OCI-LY3 (cell line): ENCODE measurements around the gene ESYT2.

Experiments
- H2AFZ ChIP-seq: fragments of 200-600, 300-600 bp; shearing (Covaris generic); 2 replicates; pipeline ENCODE4 v1.6.0; 2014; ENCODE audit warnings: antibody characterized with exemption, low read depth, low read length
- H3K27ac ChIP-seq: fragments of 200-600, 300-600 bp; sonication (generic); 2 replicates; pipeline ENCODE4 v1.5.1; 2014; ENCODE audit warnings: mild to moderate bottlenecking, low read length, moderate library complexity, mixed read lengths
- H3K27me3 ChIP-seq: fragments of 200-600, 300-600 bp; sonication (generic); 2 replicates; pipeline ENCODE4 v1.6.1; 2014; ENCODE audit warnings: low read depth, low read length, mixed read lengths
- H3K36me3 ChIP-seq: fragments of 200-600, 300-600 bp; sonication (generic); replicated peaks from 2 replicates; pipeline ENCODE3; 2014; ENCODE audit warnings: low read depth, low read length, mixed read lengths
- H3K4me1 ChIP-seq: fragments of 300-600, 200-600 bp; sonication (generic); 2 replicates; pipeline ENCODE4 v1.6.1; 2014; ENCODE audit warnings: low read length, mixed read lengths
- H3K4me2 ChIP-seq: fragments of 200-600, 300-600 bp; sonication (generic); 2 replicates; pipeline ENCODE4 v1.6.1; 2014; ENCODE audit warnings: low read length, mixed read lengths
- H3K4me3 ChIP-seq: fragments of 300-600, 200-600 bp; sonication (generic); 2 replicates; pipeline ENCODE4 v1.5.1; 2014; ENCODE audit warnings: antibody characterized with exemption, mild to moderate bottlenecking, low read length, moderate library complexity
- H3K79me2 ChIP-seq: fragments of 300-600, 200-600 bp; shearing (Covaris generic); 2 replicates; pipeline ENCODE4 v1.6.1; 2014; ENCODE audit warnings: mild to moderate bottlenecking, low read length, mixed read lengths
- H3K9ac ChIP-seq: fragments of 300-600, 200-600 bp; shearing (Covaris generic); 2 replicates; pipeline ENCODE4 v1.6.0; 2014; ENCODE audit warnings: mild to moderate bottlenecking, low read length, moderate library complexity
- H3K9me3 ChIP-seq: fragments of 200-600, 300-600 bp; shearing (Covaris generic); 2 replicates; pipeline ENCODE4 v1.6.1; 2014; ENCODE audit warnings: low read length, mixed read lengths; ENCODE audit not compliant: insufficient read depth
- H4K20me1 ChIP-seq: fragments of 200-600, 300-600 bp; sonication (generic); 2 replicates; pipeline ENCODE4 v1.6.1; 2016; ENCODE audit warnings: low read length, mixed read lengths; ENCODE audit not compliant: insufficient read depth
- CTCF ChIP-seq: fragments of 200-600, 300-600 bp; sonication (generic); IDR thresholded peaks from 2 replicates; pipeline ENCODE4 v1.5.1; 2014; ENCODE audit warnings: antibody characterized with exemption, low read length, low read depth
- EZH2phosphoT487 ChIP-seq: fragments of 200-600 bp; shearing (Covaris generic); IDR thresholded peaks from 2 replicates; pipeline ENCODE4 v1.6.1; 2018; ENCODE audit warnings: antibody characterized with exemption, mixed run types, low read depth

ESYT2 gene

GRCh38 chr7:158861936-158862704 is 32.8 kb upstream of the ESYT2 start:
- Histone ChIP-seq H3K4me2 (no peak overlapping the region), H3K27me3 (no peaks in the 10 kb centered on the region), H2AFZ (no peak overlapping the region), H4K20me1 (no peaks in the 10 kb centered on the region), H3K27ac (no peak overlapping the region), H3K9me3 (no peaks in the 10 kb centered on the region), H3K9ac (no peak overlapping the region), H3K36me3 (no peaks in the 10 kb centered on the region), H3K4me3 (no peak overlapping the region), H3K79me2 (peaks cover 20% of the 10 kb centered on the region), H3K4me1 (peaks cover 13% of the 10 kb centered on the region; the same call in 1 of the 2 replicates)
- no peak for TF ChIP-seq EZH2phosphoT487

- peaks cover 24% of the 10 kb centered on the region for H3K79me2 ChIP-seq
- H3K36me3 ChIP-seq: no peaks in the 10 kb centered on the region
- no peak overlapping the region for H3K27ac ChIP-seq
- H4K20me1 ChIP-seq: no peaks in the 10 kb centered on the region
- H3K4me2 ChIP-seq: no peak overlapping the region
- TF ChIP-seq CTCF (no peak), EZH2phosphoT487 (no peak)
- no peaks in the 10 kb centered on the region for H3K27me3 ChIP-seq
- no peak overlapping the region for H3K4me3 ChIP-seq
- no peak overlapping the region for H3K9ac ChIP-seq
- no peak overlapping the region for H2AFZ ChIP-seq
- peaks cover 13% of the 10 kb centered on the region; the same call in 1 of the 2 replicates for H3K4me1 ChIP-seq
- H3K9me3 ChIP-seq: no peaks in the 10 kb centered on the region
These were observed 31.9 kb upstream of the ESYT2 start for GRCh38 chr7:158861004-158861787.

GRCh38 chr7:158860394-158860793 is 31.1 kb upstream of the ESYT2 start:
- H3K9ac ChIP-seq: no peak overlapping the region
- H3K4me3 ChIP-seq: no peak overlapping the region
- H3K9me3 ChIP-seq: no peaks in the 10 kb centered on the region
- no peaks in the 10 kb centered on the region for H3K36me3 ChIP-seq
- H3K4me1 ChIP-seq: peaks cover 17% of the 10 kb centered on the region; the same call in 1 of the 2 replicates
- H3K79me2 ChIP-seq: peaks cover 21% of the 10 kb centered on the region
- no peak overlapping the region for H3K27ac ChIP-seq
- H3K27me3 ChIP-seq: no peaks in the 10 kb centered on the region
- no peak overlapping the region for H3K4me2 ChIP-seq
- TF ChIP-seq EZH2phosphoT487 (no peak), CTCF (no peak)
- no peak overlapping the region for H2AFZ ChIP-seq
- H4K20me1 ChIP-seq: no peaks in the 10 kb centered on the region

GRCh38 chr7:158858592-158859503 is 29.5 kb upstream of the ESYT2 start:
- no peak overlapping the region for H3K4me3 ChIP-seq
- no peak overlapping the region for H3K27ac ChIP-seq
- TF ChIP-seq CTCF (no peak), EZH2phosphoT487 (no peak)
- H4K20me1 ChIP-seq: no peaks in the 10 kb centered on the region
- no peak overlapping the region for H3K4me2 ChIP-seq
- H3K9ac ChIP-seq: no peak overlapping the region
- H3K27me3 ChIP-seq: no peaks in the 10 kb centered on the region
- peaks cover 16% of the 10 kb centered on the region for H3K79me2 ChIP-seq
- H2AFZ ChIP-seq: no peak overlapping the region
- H3K4me1 ChIP-seq: peaks cover 12% of the 10 kb centered on the region; the same call in 1 of the 2 replicates
- H3K36me3 ChIP-seq: no peaks in the 10 kb centered on the region
- H3K9me3 ChIP-seq: no peaks in the 10 kb centered on the region
